ENCODE data around the gene ARHGAP35. TPM values are rescaled to one million over a fixed set of nuclear protein-coding genes. Genes with fewer than 3 reads are reported as not detected.

The ARHGAP35 gene
- total and polyA plus RNA-seq, 2 donors (not counting 3 experiments of a cell fraction or from before 2014, with no cell fraction given) = 25.7 to 51.3 TPM

DNA sequence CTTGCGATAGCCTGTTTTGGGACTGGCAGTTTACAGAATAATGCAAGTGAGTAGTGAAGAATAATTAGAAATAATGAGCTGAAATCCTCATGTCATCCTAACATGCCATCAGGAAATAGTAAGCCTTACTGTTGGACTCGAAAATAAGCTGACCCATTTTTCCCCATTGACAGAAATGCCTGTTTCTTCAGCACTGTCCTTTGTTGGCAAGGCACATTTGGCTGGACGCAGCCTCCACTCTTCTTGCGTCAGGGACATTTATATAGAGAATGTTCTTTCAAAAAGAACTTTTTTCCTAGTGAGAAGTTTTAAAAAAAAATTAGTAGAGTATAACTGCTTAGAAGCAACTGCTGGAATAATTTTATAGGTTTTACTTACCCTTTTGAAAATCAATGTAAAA lies 47.1 kb downstream of the ARHGAP35 start:
- no peak overlapping the region for H3K9ac ChIP-seq (replicated peaks; ENCODE audit: extremely low read depth, insufficient read depth, low read length)
- no peaks in the 10 kb centered on the region for H3K9me1 ChIP-seq (replicated peaks; ENCODE audit: control insufficient read depth, extremely low read depth, insufficient read depth, low read length)
- H3K9me3 ChIP-seq (replicated peaks; ENCODE audit: control insufficient read depth, insufficient read depth, low read length) = no peaks in the 10 kb centered on the region
- TF ChIP-seq MYC (IDR thresholded peaks at IDR 0.05; ENCODE audit: low read depth, low read length) = no peak
- TF ChIP-seq, protein P1, sequence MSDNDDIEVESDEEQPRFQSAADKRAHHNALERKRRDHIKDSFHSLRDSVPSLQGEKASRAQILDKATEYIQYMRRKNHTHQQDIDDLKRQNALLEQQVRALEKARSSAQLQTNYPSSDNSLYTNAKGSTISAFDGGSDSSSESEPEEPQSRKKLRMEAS (IDR thresholded peaks at IDR 0.05; ENCODE audit: insufficient read depth, insufficient read length) = no peak
- TF ChIP-seq FOS (IDR thresholded peaks at IDR 0.05; ENCODE audit: borderline replicate concordance, insufficient read depth, low read length) = no peak
- TF ChIP-seq EZH2 (IDR thresholded peaks at IDR 0.05; ENCODE audit: borderline replicate concordance, low read depth, low read length, severe bottlenecking) = no peak
- no peak for TF ChIP-seq JUN (IDR thresholded peaks at IDR 0.05; ENCODE audit: borderline replicate concordance, insufficient read depth, insufficient read length, low read depth)
- no peak for TF ChIP-seq POLR2A (IDR thresholded peaks at IDR 0.05; ENCODE audit: low read depth, low read length)
- TF ChIP-seq, protein P2, sequence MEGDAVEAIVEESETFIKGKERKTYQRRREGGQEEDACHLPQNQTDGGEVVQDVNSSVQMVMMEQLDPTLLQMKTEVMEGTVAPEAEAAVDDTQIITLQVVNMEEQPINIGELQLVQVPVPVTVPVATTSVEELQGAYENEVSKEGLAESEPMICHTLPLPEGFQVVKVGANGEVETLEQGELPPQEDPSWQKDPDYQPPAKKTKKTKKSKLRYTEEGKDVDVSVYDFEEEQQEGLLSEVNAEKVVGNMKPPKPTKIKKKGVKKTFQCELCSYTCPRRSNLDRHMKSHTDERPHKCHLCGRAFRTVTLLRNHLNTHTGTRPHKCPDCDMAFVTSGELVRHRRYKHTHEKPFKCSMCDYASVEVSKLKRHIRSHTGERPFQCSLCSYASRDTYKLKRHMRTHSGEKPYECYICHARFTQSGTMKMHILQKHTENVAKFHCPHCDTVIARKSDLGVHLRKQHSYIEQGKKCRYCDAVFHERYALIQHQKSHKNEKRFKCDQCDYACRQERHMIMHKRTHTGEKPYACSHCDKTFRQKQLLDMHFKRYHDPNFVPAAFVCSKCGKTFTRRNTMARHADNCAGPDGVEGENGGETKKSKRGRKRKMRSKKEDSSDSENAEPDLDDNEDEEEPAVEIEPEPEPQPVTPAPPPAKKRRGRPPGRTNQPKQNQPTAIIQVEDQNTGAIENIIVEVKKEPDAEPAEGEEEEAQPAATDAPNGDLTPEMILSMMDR (IDR thresholded peaks at IDR 0.05; ENCODE audit: extremely low read depth in 1 of 2, insufficient read depth in 1 of 2, low read depth in 1 of 2, low read length in 2 of 2) = no peak
- TF ChIP-seq GATA2 (IDR thresholded peaks at IDR 0.05; ENCODE audit: insufficient read depth, insufficient read length, low read depth, low read length) = no peak
- TF ChIP-seq POLR2AphosphoS5 (IDR thresholded peaks at IDR 0.05; ENCODE audit: insufficient read depth, low read depth, low read length) = no peak
- no peak overlapping the region for H3K4me2 ChIP-seq (ENCODE audit: insufficient read depth, low read length)
- H2AFZ ChIP-seq (ENCODE audit: low read depth, low read length) = no peak overlapping the region
- CTCF ChIA-PET = interaction anchor here (1.0 to 2.3 kb wide), 5 partner anchors 11 to 83 kb away, joined by 3 to 11 read pairs (median 9); no protein-coding TSS in a partner anchor
- no peak for DNase-seq (ENCODE audit: low read depth, low spot score)
- FAIRE-seq = no peak
- dilution Hi-C loops (cut with MboI; ENCODE audit: extremely low pct_ligation_motif_present, low sequenced_read_pairs) (no loop called here), intact Hi-C loops (cut with micrococcal nuclease) (no loop called here)
- no peak overlapping the region for H3K27ac ChIP-seq (ENCODE audit: insufficient read depth, low read depth, low read length)
- peaks cover 33% of the 10 kb centered on the region for H3K79me2 ChIP-seq (ENCODE audit: control insufficient read depth, insufficient read depth, low read length)
- no TSS peak for BruUV-seq (replicated peaks)
- H3K36me3 ChIP-seq (ENCODE audit: control insufficient read depth in 2 of 2, extremely low read depth in 1 of 2, insufficient read depth in 2 of 2, low read length in 2 of 2) = no peaks in the 10 kb centered on the region
- H3K27me3 ChIP-seq (ENCODE audit: control insufficient read depth in 2 of 2, insufficient read depth in 2 of 2, low read length in 2 of 2) = no peaks in the 10 kb centered on the region
- POLR2A ChIA-PET = no interaction called here
- no peak overlapping the region for H3K4me3 ChIP-seq (replicated peaks in 1 of 3; ENCODE audit: insufficient read depth in 1 of 3, low read depth in 1 of 3, low read length in 3 of 3)
- peaks cover 22% of the 10 kb centered on the region for H3K4me1 ChIP-seq (ENCODE audit: control insufficient read depth, extremely low read depth, insufficient read depth, low read length)
- H4K20me1 ChIP-seq (replicated peaks; ENCODE audit: control insufficient read depth, extremely low read depth, insufficient read depth, low read length) = peaks cover 3% of the 10 kb centered on the region
